H9 (cell line): Measurements from ENCODE around the gene TUBB1. TPM values are rescaled to one million over a fixed set of nuclear protein-coding genes. Genes with fewer than 3 reads are reported as not detected.

Experiments
- DNase-seq: peaks from one replicate; pipeline ENCODE4 v3.0.0-alpha.2; 2017
- H2AFZ ChIP-seq: one replicate; pipeline ENCODE4 v1.6.1; 2013; ENCODE audit warnings: mild to moderate bottlenecking, low read length, control low read depth, moderate library complexity
- H2AK5ac ChIP-seq: 2 replicates; pipeline ENCODE4 v1.6.1; 2013; ENCODE audit warnings: low read length, control low read depth, mixed read lengths; ENCODE audit not compliant: insufficient read length
- H2BK120ac ChIP-seq: one replicate; pipeline ENCODE4 v1.6.1; 2013; ENCODE audit warnings: low read depth, mild to moderate bottlenecking, low read length, control low read depth, inconsistent platforms; ENCODE audit not compliant: poor library complexity, severe bottlenecking
- H2BK12ac ChIP-seq: 2 replicates; pipeline ENCODE4 v1.6.1; 2013; ENCODE audit warnings: low read length, control low read depth, mixed read lengths, low read depth; ENCODE audit not compliant: insufficient read length
- H2BK15ac ChIP-seq: 2 replicates; pipeline ENCODE4 v1.6.1; 2013; ENCODE audit warnings: low read depth, low read length, control low read depth
- H2BK20ac ChIP-seq: one replicate; pipeline ENCODE4 v1.6.1; 2013; ENCODE audit warnings: low read depth, mild to moderate bottlenecking, low read length, control low read depth, inconsistent platforms; ENCODE audit not compliant: poor library complexity, severe bottlenecking
- H2BK5ac ChIP-seq: 2 replicates; pipeline ENCODE4 v1.6.1; 2013; ENCODE audit warnings: low read length, control low read depth, mixed read lengths; ENCODE audit not compliant: insufficient read length
- H3K14ac ChIP-seq: 2 replicates; pipeline ENCODE4 v1.6.1; 2013; ENCODE audit warnings: low read length, control low read depth; ENCODE audit not compliant: insufficient read depth
- H3K18ac ChIP-seq: 2 replicates; pipeline ENCODE4 v1.6.1; 2013; ENCODE audit warnings: low read depth, mild to moderate bottlenecking, mixed read lengths, low read length, control low read depth; ENCODE audit not compliant: insufficient read length
- H3K23ac ChIP-seq: 2 replicates; pipeline ENCODE4 v1.6.1; 2013; ENCODE audit warnings: low read length, control low read depth, mixed read lengths, low read depth; ENCODE audit not compliant: insufficient read length
- H3K23me2 ChIP-seq: 2 replicates; pipeline ENCODE4 v1.6.1; 2013; ENCODE audit warnings: low read depth, mild to moderate bottlenecking, mixed read lengths, low read length, control low read depth; ENCODE audit not compliant: insufficient read length, poor library complexity, severe bottlenecking
- H3K27ac ChIP-seq: 2 replicates; pipeline ENCODE4 v1.5.1; 2013; ENCODE audit warnings: low read length, control low read depth, mixed read lengths, low read depth; ENCODE audit not compliant: insufficient read length
- H3K27me3 ChIP-seq: 2 replicates; pipeline ENCODE4 v1.6.1; 2013; ENCODE audit warnings: low read length, control low read depth, inconsistent platforms; ENCODE audit not compliant: insufficient read depth
- H3K4ac ChIP-seq: 2 replicates; pipeline ENCODE4 v1.6.1; 2013; ENCODE audit warnings: low read depth, mild to moderate bottlenecking, control low read depth, inconsistent platforms, low read length, moderate library complexity
- H3K4me1 ChIP-seq: 2 replicates; pipeline ENCODE4 v1.6.1; 2013; ENCODE audit warnings: low read length, control low read depth, inconsistent platforms; ENCODE audit not compliant: insufficient read depth
- H3K4me2 ChIP-seq: 2 replicates; pipeline ENCODE4 v1.6.1; 2013; ENCODE audit warnings: low read length, control low read depth, mixed read lengths; ENCODE audit not compliant: insufficient read length, insufficient read depth
- H3K56ac ChIP-seq: 2 replicates; pipeline ENCODE4 v1.6.1; 2013; ENCODE audit warnings: low read depth, mild to moderate bottlenecking, mixed read lengths, low read length, control low read depth; ENCODE audit not compliant: insufficient read length
- H3K79me1 ChIP-seq: 2 replicates; pipeline ENCODE4 v1.6.1; 2013; ENCODE audit warnings: low read depth, mild to moderate bottlenecking, moderate library complexity, low read length, control low read depth, inconsistent platforms; ENCODE audit not compliant: insufficient read depth, poor library complexity, severe bottlenecking
- H3K79me2 ChIP-seq: 2 replicates; pipeline ENCODE4 v1.6.1; 2013; ENCODE audit warnings: low read length, control low read depth, inconsistent platforms; ENCODE audit not compliant: insufficient read depth
- H3K9ac ChIP-seq: 2 replicates; pipeline ENCODE4 v1.6.1; 2013; ENCODE audit warnings: low read length, control low read depth, mixed read lengths; ENCODE audit not compliant: insufficient read length; ENCODE audit errors: extremely low read depth
- H3K9me3 ChIP-seq: one replicate; pipeline ENCODE4 v1.6.1; 2013; ENCODE audit warnings: low read depth, low read length, inconsistent platforms; ENCODE audit not compliant: control insufficient read depth
- H3T11ph ChIP-seq: one replicate; pipeline ENCODE4 v1.6.1; 2013; ENCODE audit warnings: mild to moderate bottlenecking, low read length, control low read depth, inconsistent platforms
- H4K20me1 ChIP-seq: one replicate; pipeline ENCODE4 v1.6.1; 2013; ENCODE audit not compliant: control insufficient read depth, insufficient read length, insufficient read depth
- H4K5ac ChIP-seq: 2 replicates; pipeline ENCODE4 v1.6.1; 2013; ENCODE audit warnings: low read depth, mild to moderate bottlenecking, mixed read lengths, low read length, control low read depth; ENCODE audit not compliant: insufficient read length
- H4K8ac ChIP-seq: replicated peaks from 2 replicates; pipeline ENCODE4 v1.6.1; 2013; ENCODE audit warnings: low read length, control low read depth, mixed read lengths, low read depth; ENCODE audit not compliant: insufficient read length
- H4K91ac ChIP-seq: 2 replicates; pipeline ENCODE4 v1.6.1; 2013; ENCODE audit warnings: low read depth, mild to moderate bottlenecking, moderate library complexity, mixed read lengths, low read length, control low read depth; ENCODE audit not compliant: insufficient read length
- H3K27ac Mint-ChIP-seq, 3 experiments: 2 replicates in 2 of 3; 3 replicates in 1 of 3; pipeline ENCODE4 v1.8.0; 2020 to 2021; ENCODE audit warnings: mixed read lengths in 3 of 3, mild to moderate bottlenecking in 1 of 3, moderate library complexity in 1 of 3
- H3K27me3 Mint-ChIP-seq: 2 replicates; pipeline ENCODE4 v1.8.0; 2021; ENCODE audit warnings: low read depth, mild to moderate bottlenecking, moderate library complexity, mixed read lengths
- H3K36me3 Mint-ChIP-seq, 3 experiments: 2 replicates in 2 of 3; 3 replicates in 1 of 3; pipeline ENCODE4 v1.8.0; 2020 to 2021; ENCODE audit warnings: low read depth in 3 of 3, mixed read lengths in 3 of 3; ENCODE audit not compliant: insufficient read depth in 1 of 3
- H3K4me1 Mint-ChIP-seq, 2 experiments: 2 replicates each; pipeline ENCODE4 v1.8.0; 2020; ENCODE audit warnings: mixed read lengths in 2 of 2
- H3K4me3 Mint-ChIP-seq, 2 experiments: 2 replicates in 1 of 2; 3 replicates in 1 of 2; pipeline ENCODE4 v1.8.0; 2020 to 2021; ENCODE audit warnings: mild to moderate bottlenecking in 2 of 2, mixed read lengths in 2 of 2, moderate library complexity in 1 of 2
- H3K9me3 Mint-ChIP-seq, 2 experiments: 2 replicates in 1 of 2; 3 replicates in 1 of 2; pipeline ENCODE4 v1.8.0; 2020; ENCODE audit warnings: mild to moderate bottlenecking in 2 of 2, mixed read lengths in 2 of 2, moderate library complexity in 1 of 2
- CTCF ChIP-seq: fragments of 200-600 bp; sonication (generic); conservative IDR thresholded peaks from 3 replicates; pipeline ENCODE4 v1.8.0; 2021; ENCODE audit warnings: antibody characterized with exemption, mild to moderate bottlenecking
- WGBS: extraction: QIAGEN DNeasy Blood & Tissue Kit; methylation state at CpG from one replicate; pipeline ENCODE4 v1.1.7; 2013; ENCODE audit warnings: missing lambda C conversion rate, low lambda C conversion rate, mixed read lengths; ENCODE audit not compliant: insufficient read length; ENCODE audit errors: extremely low coverage; 5-methylcytosine and 5-hydroxymethylcytosine counted together
- total RNA-seq: library from RNA; stranded (reverse); gene quantifications from 2 replicates; pipeline ENCODE4 v1.2.1, GENCODE V29; 2021

Gene TUBB1
- total RNA-seq, 1 experiment from 2014 or later, result not detected

- H3K4me1 Mint-ChIP-seq, result peaks cover 9 to 17% of the 10 kb centered on the region in 2 experiments; a peak in 3 of 4 replicates
- H3K9me3 Mint-ChIP-seq, result no peaks in the 10 kb centered on the region
- H2BK20ac ChIP-seq, result no peak overlapping the region
- H3K79me2 ChIP-seq, result no peaks in the 10 kb centered on the region
- no peaks in the 10 kb centered on the region for H4K20me1 ChIP-seq
- no peak overlapping the region for H2BK12ac ChIP-seq
- H4K91ac ChIP-seq, result no peak overlapping the region
- H3K27ac Mint-ChIP-seq, result no peak overlapping the region; a peak in 1 of 7 replicates
- H3K4me1 ChIP-seq, result no peaks in the 10 kb centered on the region
- peaks cover 0 to 5% (median 5%) of the 10 kb centered on the region in 3 experiments; a peak in 5 of 7 replicates for H3K36me3 Mint-ChIP-seq
- no CpG with 5 or more reads among the region's 16 CpGs for WGBS
- no peak for DNase-seq
- H3K79me1 ChIP-seq, result no peaks in the 10 kb centered on the region
- no peak overlapping the region for H3K4me2 ChIP-seq
- no peak overlapping the region for H3K18ac ChIP-seq
- no peak overlapping the region for H4K5ac ChIP-seq
- no peak overlapping the region for H3T11ph ChIP-seq
- H3K27ac ChIP-seq, result no peak overlapping the region
- no peaks in the 10 kb centered on the region for H3K23me2 ChIP-seq
- no peak overlapping the region for H2BK120ac ChIP-seq
- H2BK5ac ChIP-seq, result no peak overlapping the region
- H3K14ac ChIP-seq, result no peak overlapping the region; the same call in 1 of the 2 replicates
- H3K27me3 ChIP-seq, result no peaks in the 10 kb centered on the region
- no peaks in the 10 kb centered on the region for H3K9me3 ChIP-seq
- no peak overlapping the region for H3K4ac ChIP-seq
- no peak overlapping the region for H3K4me3 Mint-ChIP-seq
- no peak overlapping the region for H3K9ac ChIP-seq
- no peak overlapping the region for H4K8ac ChIP-seq
- TF ChIP-seq CTCF, result no peak
- no peak overlapping the region for H2AFZ ChIP-seq
- H3K56ac ChIP-seq, result no peak overlapping the region
- H2BK15ac ChIP-seq, result no peak overlapping the region
- H3K23ac ChIP-seq, result no peak overlapping the region
- H3K27me3 Mint-ChIP-seq, result peaks cover 19% of the 10 kb centered on the region
- H2AK5ac ChIP-seq, result no peak overlapping the region
Observed at GRCh38 chr20:59017493-59018231, 1.6 kb upstream of the TUBB1 start.
